GM21423 (cell line): ENCODE results near the gene TTBK1.

Experiments used
- ATAC-seq: cut with Tn5 transposase; IDR thresholded peaks from one replicate; pipeline ENCODE4 v1.9.1; 2021; ENCODE audit warnings: mild to moderate bottlenecking, moderate library complexity; ENCODE audit not compliant: unreplicated experiment

The TTBK1 gene

GRCh38 chr6:43285832-43286231 lies 42.6 kb downstream of the TTBK1 start:
- no peak for ATAC-seq

- no peak for ATAC-seq
Measured at GRCh38 chr6:43286456-43286979, 43.2 kb downstream of the TTBK1 start.

GRCh38 chr6:43286980-43287716 lies 43.9 kb downstream of the TTBK1 start:
- ATAC-seq, result no peak

GRCh38 chr6:43287717-43288679 lies 44.7 kb downstream of the TTBK1 start:
- no peak for ATAC-seq

- ATAC-seq, result no peak
Measured at GRCh38 chr6:43290339-43290904, 47.1 kb downstream of the TTBK1 start.

- no peak for ATAC-seq
Measured at GRCh38 chr6:43290905-43291355, 47.6 kb downstream of the TTBK1 start.

- no peak for ATAC-seq
Measured at GRCh38 chr6:43291708-43292107, 48.4 kb downstream of the TTBK1 start.

GRCh38 chr6:43292341-43292740 lies 49.1 kb downstream of the TTBK1 start:
- no peak for ATAC-seq

GRCh38 chr6:43292763-43293318 lies 49.6 kb downstream of the TTBK1 start:
- no peak for ATAC-seq

GRCh38 chr6:43293698-43294097 lies 50.4 kb downstream of the TTBK1 start:
- ATAC-seq, result no peak

GRCh38 chr6:43294536-43294935 lies 51.3 kb downstream of the TTBK1 start:
- ATAC-seq, result no peak

- ATAC-seq, result no peak
Measured at GRCh38 chr6:43295456-43295855, 52.2 kb downstream of the TTBK1 start.

GRCh38 chr6:43296780-43297497 lies 53.7 kb downstream of the TTBK1 start:
- no peak for ATAC-seq

- no peak for ATAC-seq
Measured at GRCh38 chr6:43297644-43298564, 54.6 kb downstream of the TTBK1 start, which contains the start of gene SLC22A7. TSS of gene SLC22A7 (plus strand) at chr6:43298260. CDS start at chr6:43298359, 99 bp downstream.

GRCh38 chr6:43298565-43299337 lies 55.5 kb downstream of the TTBK1 start:
- no peak for ATAC-seq

- ATAC-seq, result no peak
Measured at GRCh38 chr6:43299338-43300293, 56.3 kb downstream of the TTBK1 start.
